Sigmoid colon (tissue), 4 donors: ENCODE data around the gene PLTP.

Source experiments
- EP300 ChIP-seq, 4 donors: sonication (generic); formaldehyde crosslinking; IDR thresholded peaks; one replicate each; pipeline ENCODE4 v1.6.1; 2017; ENCODE audit warnings: antibody characterized with exemption in 4 of 4
- POLR2AphosphoS5 ChIP-seq, 4 donors: sonication (generic); formaldehyde crosslinking; IDR thresholded peaks; one replicate each; pipeline ENCODE4 v1.6.1; 2017; ENCODE audit warnings: antibody characterized with exemption in 4 of 4
- TF ChIP-seq, protein P1 (sequence below), 4 experiments: fragments of 450-650 bp in 3 of 4; fragments of 200-600 bp in 1 of 4; IDR thresholded peaks; one replicate each; pipeline ENCODE4 v1.5.1; 2016 to 2019; ENCODE audit warnings: antibody characterized with exemption in 4 of 4, mild to moderate bottlenecking in 3 of 4, moderate library complexity in 2 of 4

- TF ChIP-seq, protein P1, sequence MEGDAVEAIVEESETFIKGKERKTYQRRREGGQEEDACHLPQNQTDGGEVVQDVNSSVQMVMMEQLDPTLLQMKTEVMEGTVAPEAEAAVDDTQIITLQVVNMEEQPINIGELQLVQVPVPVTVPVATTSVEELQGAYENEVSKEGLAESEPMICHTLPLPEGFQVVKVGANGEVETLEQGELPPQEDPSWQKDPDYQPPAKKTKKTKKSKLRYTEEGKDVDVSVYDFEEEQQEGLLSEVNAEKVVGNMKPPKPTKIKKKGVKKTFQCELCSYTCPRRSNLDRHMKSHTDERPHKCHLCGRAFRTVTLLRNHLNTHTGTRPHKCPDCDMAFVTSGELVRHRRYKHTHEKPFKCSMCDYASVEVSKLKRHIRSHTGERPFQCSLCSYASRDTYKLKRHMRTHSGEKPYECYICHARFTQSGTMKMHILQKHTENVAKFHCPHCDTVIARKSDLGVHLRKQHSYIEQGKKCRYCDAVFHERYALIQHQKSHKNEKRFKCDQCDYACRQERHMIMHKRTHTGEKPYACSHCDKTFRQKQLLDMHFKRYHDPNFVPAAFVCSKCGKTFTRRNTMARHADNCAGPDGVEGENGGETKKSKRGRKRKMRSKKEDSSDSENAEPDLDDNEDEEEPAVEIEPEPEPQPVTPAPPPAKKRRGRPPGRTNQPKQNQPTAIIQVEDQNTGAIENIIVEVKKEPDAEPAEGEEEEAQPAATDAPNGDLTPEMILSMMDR (IDR thresholded peaks at IDR 0.05) = no peak
- TF ChIP-seq EP300 (IDR thresholded peaks at IDR 0.05) (no peak), POLR2AphosphoS5 (IDR thresholded peaks at IDR 0.05) (no peak)
These were observed 23.6 kb upstream of the PLTP start for GRCh38 chr20:45935416-45936046.
